ENCODE results near the gene PROK2.

The PROK2 gene

GRCh38 chr3:71732637-71733036, 52.3 kb downstream of the PROK2 start:
- DNase-seq = no peak

GRCh38 chr3:71728632-71729342, 56.2 kb downstream of the PROK2 start:
- DNase-seq = peak; percentile 63

GRCh38 chr3:71726146-71726545, 58.8 kb downstream of the PROK2 start:
- no peak for DNase-seq

GRCh38 chr3:71725271-71725991, 59.5 kb downstream of the PROK2 start, which contains the start of gene EIF4E3:
EIF4E3 (minus strand) TSS chr3:71725402; CDS start chr3:71725367, 35 bp downstream.
- DNase-seq = peak; percentile 63

GRCh38 chr3:71724584-71725270, 60.2 kb downstream of the PROK2 start:
- DNase-seq = peak; percentile 74

- DNase-seq = no peak
Measured at GRCh38 chr3:71724171-71724453, 60.8 kb downstream of the PROK2 start.

- DNase-seq = no peak
Measured at GRCh38 chr3:71723452-71724170, 61.3 kb downstream of the PROK2 start.

GRCh38 chr3:71722693-71723092, 62.3 kb downstream of the PROK2 start:
- DNase-seq = no peak
